ENCODE data around the gene ATP5F1D.
A peak's percentile ranks its signal among the peaks of the same experiment; 100 is the strongest.

ATP5F1D gene

GRCh38 chr19:1259206-1259875 lies 17.8 kb downstream of the ATP5F1D start:
- peak; percentile 83 for DNase-seq (ENCODE audit: low read depth)

- peak; percentile 44 for DNase-seq (ENCODE audit: low read depth)
Observed at GRCh38 chr19:1259876-1260748, 18.6 kb downstream of the ATP5F1D start.

- peak; percentile 95 for DNase-seq (ENCODE audit: low read depth)
Observed at GRCh38 chr19:1260749-1261537, 19.4 kb downstream of the ATP5F1D start.

GRCh38 chr19:1261538-1261797 lies 19.9 kb downstream of the ATP5F1D start:
- DNase-seq (ENCODE audit: low read depth): no peak

GRCh38 chr19:1261798-1262622 lies 20.5 kb downstream of the ATP5F1D start:
- peak; percentile 53 for DNase-seq (ENCODE audit: low read depth)

- DNase-seq (ENCODE audit: low read depth): peak; percentile 63
Observed at GRCh38 chr19:1262623-1263123, 21.1 kb downstream of the ATP5F1D start.

- DNase-seq (ENCODE audit: low read depth): no peak
Observed at GRCh38 chr19:1263188-1263587, 21.6 kb downstream of the ATP5F1D start.

GRCh38 chr19:1264801-1265614 lies 23.5 kb downstream of the ATP5F1D start:
- DNase-seq (ENCODE audit: low read depth): peak; percentile 95

- DNase-seq (ENCODE audit: low read depth): peak; percentile 96
Observed at GRCh38 chr19:1265615-1266128, 24.1 kb downstream of the ATP5F1D start.

GRCh38 chr19:1266129-1266915 lies 24.8 kb downstream of the ATP5F1D start:
- DNase-seq (ENCODE audit: low read depth): peak; percentile 90

- no peak for DNase-seq (ENCODE audit: low read depth)
Observed at GRCh38 chr19:1266916-1267476, 25.4 kb downstream of the ATP5F1D start.

GRCh38 chr19:1267477-1268225 lies 26.1 kb downstream of the ATP5F1D start:
- no peak for DNase-seq (ENCODE audit: low read depth)

- no peak for DNase-seq (ENCODE audit: low read depth)
Observed at GRCh38 chr19:1268226-1269064, 26.9 kb downstream of the ATP5F1D start.

GRCh38 chr19:1269065-1269477 lies 27.5 kb downstream of the ATP5F1D start, which contains the start of gene CIRBP:
TSS of gene CIRBP (plus strand) at chr19:1269332. CDS start at chr19:1270934, 1,602 bp downstream.
- DNase-seq (ENCODE audit: low read depth): peak; percentile 99

GRCh38 chr19:1269478-1270212 lies 28.1 kb downstream of the ATP5F1D start:
- DNase-seq (ENCODE audit: low read depth): peak; percentile 92

GRCh38 chr19:1270213-1270853 lies 28.8 kb downstream of the ATP5F1D start:
- DNase-seq (ENCODE audit: low read depth): no peak
